H7 (cell line): Measurements from ENCODE around the gene STC2. TPM values are rescaled to one million over a fixed set of nuclear protein-coding genes. Genes with fewer than 3 reads are reported as not detected.

ENCODE experiments used
- DNase-seq: peaks from one replicate; pipeline ENCODE4 v3.0.0; 2012
- H3K27me3 ChIP-seq: 2 replicates; pipeline ENCODE4 v1.6.0; 2011; ENCODE audit warnings: mild to moderate bottlenecking, low read length; ENCODE audit not compliant: control insufficient read depth, insufficient read depth
- H3K36me3 ChIP-seq: replicated peaks from 2 replicates; pipeline ENCODE4 v1.5.1; 2011; ENCODE audit warnings: low read length; ENCODE audit not compliant: control insufficient read depth, insufficient read depth
- H3K4me3 ChIP-seq: 2 replicates; pipeline ENCODE4 v1.5.1; 2011; ENCODE audit warnings: low read depth, mild to moderate bottlenecking, control low read depth, low read length, moderate library complexity; ENCODE audit not compliant: insufficient read depth
- total RNA-seq: library from RNA; depleted of rRNA; stranded (reverse); fragments of >200 nt; shearing (Covaris generic); gene quantifications from 2 replicates; pipeline ENCODE4 v1.2.3, GENCODE V29; 2014

The STC2 gene
- total RNA-seq, 1 experiment from 2014 or later: 17.8 TPM

DNA sequence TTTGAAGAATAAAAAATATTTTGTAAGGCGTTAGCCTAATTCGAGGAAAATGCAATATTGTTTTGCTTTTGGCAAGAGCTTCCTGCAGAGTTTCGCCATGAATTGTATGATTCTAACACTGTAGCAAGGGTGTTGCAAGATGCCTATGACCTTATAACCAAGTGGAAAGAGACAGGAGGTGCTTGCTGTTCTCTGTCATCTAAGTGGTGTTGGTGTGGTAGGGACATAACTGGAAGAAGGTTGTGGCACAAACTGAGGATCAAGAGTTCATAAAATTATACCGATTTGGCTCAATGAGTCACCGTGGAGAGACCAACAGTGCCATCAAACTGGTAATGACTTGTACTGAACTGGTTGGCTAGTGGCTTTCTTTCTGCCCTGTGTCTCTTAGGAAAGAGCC lies 6.3 kb downstream of the STC2 start:
- Histone ChIP-seq H3K27me3 (peaks cover 4% of the 10 kb centered on the region; the same call in 1 of the 2 replicates), H3K36me3 (peaks cover 77% of the 10 kb centered on the region), H3K4me3 (no peak overlapping the region)
- no peak for DNase-seq

DNA sequence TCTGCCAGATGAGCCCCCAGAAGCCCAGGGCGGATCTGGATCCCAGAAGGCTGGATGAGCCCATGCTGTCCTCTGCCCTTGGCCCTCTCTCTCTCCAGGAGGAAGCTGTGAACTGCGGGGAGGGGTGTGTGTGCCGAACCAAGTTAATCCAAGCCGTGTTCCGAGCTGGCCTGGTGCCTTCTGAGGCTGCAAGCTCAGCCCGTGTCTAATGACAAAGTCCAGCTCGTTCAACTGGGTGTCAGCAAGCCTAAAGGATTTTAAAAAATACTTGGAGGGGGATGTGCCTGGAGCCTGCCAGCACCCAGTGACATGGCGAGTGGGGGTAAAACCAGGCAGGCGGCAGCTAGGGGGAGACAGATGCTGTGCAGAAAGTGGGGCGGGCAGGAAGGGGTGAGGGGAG lies 8.0 kb downstream of the STC2 start:
- H3K36me3 ChIP-seq: peaks cover 71% of the 10 kb centered on the region
- peak; percentile 65 for DNase-seq
- H3K27me3 ChIP-seq: no peaks in the 10 kb centered on the region; the same call in 1 of the 2 replicates
- H3K4me3 ChIP-seq: no peak overlapping the region

DNA sequence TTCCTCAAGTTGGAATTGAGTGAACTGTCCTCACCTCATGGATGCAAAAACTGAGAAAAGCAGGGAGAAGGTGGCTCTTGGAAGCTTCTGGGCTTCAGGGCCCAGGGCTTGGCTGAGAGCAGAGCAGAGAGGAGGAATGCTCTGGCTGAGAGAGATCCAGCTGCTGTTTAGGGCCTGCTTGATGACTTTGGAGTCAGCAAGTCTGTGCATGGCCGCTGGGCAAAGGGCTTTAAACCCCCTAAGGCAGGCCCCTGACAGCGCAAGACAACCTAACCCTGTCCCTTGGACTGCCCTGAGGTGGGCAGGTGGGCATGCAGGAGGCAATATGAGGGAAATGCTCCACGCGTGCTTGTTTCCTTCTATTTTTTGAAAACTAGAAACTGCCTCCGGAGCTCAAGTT lies 8.6 kb downstream of the STC2 start:
- Histone ChIP-seq H3K27me3 (no peaks in the 10 kb centered on the region), H3K36me3 (peaks cover 65% of the 10 kb centered on the region), H3K4me3 (no peak overlapping the region)
- DNase-seq: no peak

DNA sequence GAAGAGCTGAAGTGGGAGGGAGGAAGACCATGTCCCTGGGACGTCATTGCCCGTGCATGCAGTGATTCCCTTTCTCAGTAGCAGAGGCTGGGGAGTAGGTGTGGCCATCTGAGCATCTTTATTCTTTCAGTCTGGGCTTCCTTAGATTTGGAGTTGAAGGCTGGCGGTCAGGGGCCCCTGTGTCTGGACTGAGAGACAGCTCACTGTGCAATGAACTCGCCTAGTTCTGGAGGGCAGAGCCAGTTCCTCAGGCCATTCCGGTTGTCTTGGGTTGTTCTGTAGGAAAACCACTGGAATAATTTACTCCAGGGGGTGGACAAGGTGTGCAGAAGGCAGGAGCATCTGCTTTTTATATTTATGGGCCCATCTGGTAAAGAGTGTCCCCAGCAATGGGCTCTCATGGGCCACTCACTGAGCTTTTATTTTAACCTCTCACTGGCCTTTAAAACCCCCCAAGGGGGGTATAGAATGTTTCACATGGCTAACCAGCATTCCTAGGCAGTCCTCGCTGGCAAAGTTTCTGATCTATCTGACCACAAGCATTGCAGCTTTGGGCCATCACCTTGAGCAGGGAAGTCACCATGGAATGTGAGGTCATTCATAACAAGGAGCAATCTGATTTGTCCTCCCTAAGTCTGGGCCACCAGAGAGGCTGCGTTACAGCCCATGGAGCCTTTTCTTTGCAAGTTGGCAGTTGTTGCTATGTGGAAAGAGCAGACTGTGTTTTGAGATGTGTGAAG lies 9.2 kb downstream of the STC2 start:
- no peak overlapping the region for H3K4me3 ChIP-seq
- no peak for DNase-seq
- H3K36me3 ChIP-seq: peaks cover 59% of the 10 kb centered on the region
- no peaks in the 10 kb centered on the region for H3K27me3 ChIP-seq

DNA sequence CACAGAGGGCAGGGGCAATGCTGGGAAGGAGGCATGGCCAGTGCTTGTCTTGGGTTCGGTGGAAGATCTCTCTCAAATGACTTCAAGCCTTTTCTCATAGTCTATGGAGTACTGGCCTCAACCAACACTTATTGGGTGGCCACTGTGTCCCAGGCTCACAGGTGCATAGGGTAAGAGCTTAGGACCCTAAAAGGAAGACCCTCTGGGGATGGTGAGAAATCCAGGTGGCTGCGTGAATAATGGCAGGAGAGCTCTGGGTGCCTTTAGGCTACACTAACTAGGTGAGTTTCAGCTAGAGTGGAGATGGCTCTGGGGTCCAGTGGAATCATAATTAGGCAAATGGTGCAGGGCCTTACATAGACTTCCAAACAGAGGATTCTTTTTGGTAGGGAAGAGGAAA lies 9.9 kb downstream of the STC2 start:
- DNase-seq: no peak
- H3K36me3 ChIP-seq: peaks cover 53% of the 10 kb centered on the region
- no peaks in the 10 kb centered on the region for H3K27me3 ChIP-seq
- no peak overlapping the region for H3K4me3 ChIP-seq

DNA sequence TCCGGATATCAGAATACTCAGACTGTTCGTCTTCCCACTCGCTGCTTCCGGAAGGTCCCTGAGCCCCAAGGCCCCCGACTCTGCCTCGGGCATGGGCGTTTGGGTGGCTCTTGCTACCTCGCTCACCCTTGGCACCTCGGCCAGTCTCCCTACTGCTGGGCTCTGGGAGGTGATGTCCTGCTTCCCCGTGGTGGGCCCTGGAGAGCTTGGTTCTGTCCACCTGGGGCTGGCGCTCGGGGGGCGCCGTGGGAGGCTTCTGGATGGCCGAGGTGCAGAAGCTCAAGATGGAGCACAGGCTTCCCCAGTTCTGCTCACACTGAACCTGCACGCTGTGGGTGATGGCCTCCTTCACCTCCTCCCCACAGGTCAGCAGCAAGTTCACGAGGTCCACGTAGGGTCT lies 10.4 kb downstream of the STC2 start:
- Histone ChIP-seq H3K36me3 (peaks cover 48% of the 10 kb centered on the region), H3K4me3 (no peak overlapping the region), H3K27me3 (no peaks in the 10 kb centered on the region)
- DNase-seq: no peak

DNA sequence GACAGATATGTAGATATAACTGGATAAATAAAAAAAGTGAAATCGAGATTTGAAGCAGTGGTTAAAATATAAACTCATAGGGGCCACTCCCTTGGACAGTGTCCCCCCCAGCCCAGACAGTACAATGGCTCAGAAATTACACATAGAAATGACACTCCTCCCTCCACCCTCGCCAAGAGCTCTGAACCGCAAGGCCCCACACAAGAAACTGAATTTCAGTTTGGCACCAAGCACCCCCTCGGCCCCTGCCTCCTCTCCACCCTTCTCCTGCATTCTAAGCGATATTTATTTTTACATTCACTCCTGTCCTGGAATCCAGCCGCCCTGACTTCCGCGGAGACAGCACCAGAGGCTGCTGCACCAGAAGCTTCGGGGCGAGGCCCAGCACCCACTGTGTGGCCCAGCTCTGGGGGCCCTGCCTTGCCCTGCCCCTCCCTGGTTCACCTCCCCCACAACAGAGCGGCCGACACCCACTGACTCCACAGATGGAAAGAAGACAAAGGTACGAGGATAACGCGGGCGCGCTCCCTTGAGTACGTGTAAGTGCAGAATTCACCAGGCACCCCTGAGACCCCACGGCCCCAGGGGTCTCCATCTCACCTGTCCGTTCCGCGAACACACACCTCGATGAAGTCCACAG lies 11.0 kb downstream of the STC2 start:
- no peak for DNase-seq
- Histone ChIP-seq H3K36me3 (peaks cover 42% of the 10 kb centered on the region), H3K27me3 (no peaks in the 10 kb centered on the region), H3K4me3 (no peak overlapping the region)

DNA sequence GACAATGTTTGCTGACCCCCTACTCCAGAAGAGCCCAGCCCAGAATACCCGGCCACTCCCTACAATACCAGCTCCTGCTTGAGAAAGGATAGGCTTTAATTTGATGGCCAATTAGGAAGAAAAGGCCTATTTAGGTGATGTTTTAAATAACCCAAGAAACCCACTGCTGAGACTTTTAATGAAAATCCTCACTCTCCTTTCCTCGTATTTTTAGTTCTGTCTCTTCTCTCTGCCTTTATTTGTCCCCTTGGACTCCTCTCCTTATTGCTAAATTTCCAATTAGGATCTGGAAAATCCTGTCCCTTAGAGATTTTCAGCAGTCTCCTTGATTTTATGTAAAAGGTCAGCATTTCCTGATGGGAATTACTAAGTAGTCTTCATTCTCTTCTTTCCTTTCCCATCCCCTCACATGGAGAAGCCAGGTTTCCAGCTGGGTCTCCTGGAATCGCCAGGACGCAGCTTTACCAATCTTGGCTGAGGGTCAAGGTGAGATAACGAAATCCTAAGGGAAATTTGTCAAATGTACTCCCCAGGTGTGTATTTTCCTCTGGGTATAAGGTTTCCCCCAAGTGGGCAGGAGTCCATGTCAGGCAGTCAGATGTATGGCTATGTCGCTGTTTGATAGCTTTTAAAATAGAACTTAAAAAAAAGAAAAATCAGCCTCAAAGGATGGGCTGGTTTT lies 11.7 kb downstream of the STC2 start:
- Histone ChIP-seq H3K4me3 (no peak overlapping the region), H3K27me3 (no peaks in the 10 kb centered on the region), H3K36me3 (peaks cover 35% of the 10 kb centered on the region)
- no peak for DNase-seq

DNA sequence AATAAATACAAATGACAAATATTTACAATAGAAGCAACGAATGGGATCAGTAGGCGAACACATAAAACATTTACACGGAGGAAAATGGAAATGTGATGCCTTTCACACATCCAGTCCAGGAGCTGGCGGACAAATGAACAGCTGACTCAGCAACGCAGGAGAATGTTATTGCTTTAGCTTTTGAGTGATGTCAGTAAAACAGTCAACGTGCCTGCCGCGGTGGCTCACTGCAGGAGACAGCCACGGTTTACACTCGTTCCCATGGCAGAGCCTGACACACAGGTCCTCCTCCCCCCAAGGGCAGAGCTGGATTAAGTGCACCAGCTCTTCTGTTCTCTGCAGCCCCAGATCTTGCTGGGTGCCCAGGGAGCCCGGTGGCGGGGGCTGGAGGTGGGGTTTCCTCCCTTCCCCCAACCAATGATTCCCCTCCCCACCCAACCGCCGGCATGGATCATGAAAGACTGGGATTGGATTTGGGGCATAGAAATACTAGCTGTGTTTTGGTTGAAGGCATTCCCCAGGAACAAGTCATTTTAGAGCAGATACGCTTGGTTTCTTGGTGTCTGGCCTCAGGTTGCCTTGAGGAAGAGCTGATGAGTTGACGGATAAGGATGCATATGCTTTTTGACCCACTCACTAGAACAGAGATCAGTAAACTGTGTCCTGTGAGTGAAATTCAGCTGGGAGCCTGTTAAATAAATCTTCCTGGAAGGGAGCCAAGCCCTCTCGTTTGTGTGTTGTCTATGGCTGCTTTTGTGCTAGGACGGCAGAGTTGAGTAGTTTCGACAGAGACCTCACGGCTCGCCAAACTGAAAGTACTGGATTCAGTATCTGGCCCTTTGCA lies 12.5 kb downstream of the STC2 start:
- peak; percentile 71 for DNase-seq
- Histone ChIP-seq H3K27me3 (no peaks in the 10 kb centered on the region), H3K4me3 (no peak overlapping the region), H3K36me3 (peaks cover 28% of the 10 kb centered on the region)

DNA sequence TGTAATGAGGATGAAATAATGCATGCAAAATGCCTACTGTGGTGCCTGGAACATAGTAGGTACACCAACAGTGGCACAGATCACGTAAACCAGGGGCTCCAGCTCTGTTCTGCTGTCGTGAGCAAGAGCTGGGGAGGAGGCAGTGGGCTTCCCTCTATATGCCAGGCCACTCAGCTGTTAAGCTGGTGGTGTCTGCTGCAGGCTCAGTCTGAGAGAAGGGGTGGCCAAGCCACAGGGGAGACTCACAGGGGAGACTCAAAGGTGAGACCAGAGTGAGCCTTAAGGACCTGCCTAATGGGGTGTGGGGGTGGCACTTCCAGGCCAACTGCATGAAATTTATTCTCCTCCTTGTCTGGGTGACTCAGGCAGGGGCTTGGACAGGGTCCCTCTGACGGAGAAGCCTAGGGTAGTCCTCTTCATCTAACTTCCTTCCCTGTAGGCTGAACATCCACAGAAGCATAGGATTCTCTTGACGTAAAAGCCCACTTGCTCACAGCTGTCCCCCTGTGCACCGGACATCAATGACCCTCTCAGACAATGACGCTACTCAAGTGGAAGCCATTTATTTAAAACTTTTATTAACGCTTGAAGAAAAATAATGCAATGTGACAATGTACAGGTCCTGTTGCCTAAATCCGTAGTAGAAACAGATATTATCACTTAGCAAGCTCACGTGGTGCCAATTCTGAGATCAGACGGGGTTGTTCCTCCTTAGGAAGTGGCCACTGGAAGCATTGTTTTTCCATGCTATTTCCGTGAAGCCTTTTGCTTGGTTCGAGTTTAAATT lies 13.9 kb downstream of the STC2 start:
- H3K4me3 ChIP-seq: no peak overlapping the region
- DNase-seq: no peak
- H3K27me3 ChIP-seq: no peaks in the 10 kb centered on the region
- H3K36me3 ChIP-seq: peaks cover 18% of the 10 kb centered on the region

DNA sequence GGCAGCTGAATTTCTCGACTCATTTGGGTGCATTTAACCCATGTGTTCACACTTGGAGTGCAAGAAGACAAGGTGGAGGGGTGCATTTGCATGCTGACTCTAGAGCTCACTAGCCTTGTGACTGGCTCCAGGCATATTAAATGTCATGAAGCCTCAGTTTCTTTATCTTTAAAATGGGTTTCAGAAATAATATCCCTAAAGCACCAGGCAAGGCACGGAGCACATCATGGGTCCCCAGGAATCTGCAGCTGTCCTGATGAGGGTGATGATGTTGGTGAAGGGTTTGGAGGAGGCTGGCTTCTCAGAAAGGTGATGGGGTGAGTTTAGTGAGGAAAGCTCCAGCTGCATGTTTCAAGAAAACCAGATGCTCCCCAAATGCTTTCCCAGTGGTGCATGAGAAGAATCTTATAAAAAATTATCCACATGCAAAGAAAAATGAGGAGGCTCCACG lies 14.8 kb downstream of the STC2 start:
- no peak for DNase-seq

DNA sequence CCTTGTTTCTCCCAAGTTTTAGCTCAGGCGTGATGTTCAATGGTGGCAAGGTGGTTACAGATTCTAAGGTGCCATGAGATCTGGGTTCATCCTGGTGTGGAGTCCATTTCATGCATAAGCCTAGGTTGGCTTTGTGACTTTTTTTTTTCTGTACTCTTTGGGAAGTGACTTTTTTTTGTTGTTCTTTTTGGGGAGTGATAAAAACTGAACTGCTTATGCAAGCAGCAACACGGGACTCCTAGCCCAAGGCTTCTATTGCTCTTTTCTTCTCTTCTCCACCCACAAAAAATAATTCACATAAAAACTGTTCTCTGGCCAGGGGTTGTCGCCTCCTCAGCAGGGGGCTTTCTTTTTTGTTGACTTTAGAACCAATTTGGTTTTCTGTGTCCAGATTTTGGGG lies 15.4 kb downstream of the STC2 start:
- DNase-seq: no peak
- peaks cover 3% of the 10 kb centered on the region for H3K36me3 ChIP-seq
- no peak overlapping the region for H3K4me3 ChIP-seq
- H3K27me3 ChIP-seq: no peaks in the 10 kb centered on the region

More for the DNA sequence above, 14.8 kb downstream of the STC2 start:
- no peaks in the 10 kb centered on the region for H3K27me3 ChIP-seq
- H3K36me3 ChIP-seq: peaks cover 8% of the 10 kb centered on the region
- H3K4me3 ChIP-seq: no peak overlapping the region

DNA sequence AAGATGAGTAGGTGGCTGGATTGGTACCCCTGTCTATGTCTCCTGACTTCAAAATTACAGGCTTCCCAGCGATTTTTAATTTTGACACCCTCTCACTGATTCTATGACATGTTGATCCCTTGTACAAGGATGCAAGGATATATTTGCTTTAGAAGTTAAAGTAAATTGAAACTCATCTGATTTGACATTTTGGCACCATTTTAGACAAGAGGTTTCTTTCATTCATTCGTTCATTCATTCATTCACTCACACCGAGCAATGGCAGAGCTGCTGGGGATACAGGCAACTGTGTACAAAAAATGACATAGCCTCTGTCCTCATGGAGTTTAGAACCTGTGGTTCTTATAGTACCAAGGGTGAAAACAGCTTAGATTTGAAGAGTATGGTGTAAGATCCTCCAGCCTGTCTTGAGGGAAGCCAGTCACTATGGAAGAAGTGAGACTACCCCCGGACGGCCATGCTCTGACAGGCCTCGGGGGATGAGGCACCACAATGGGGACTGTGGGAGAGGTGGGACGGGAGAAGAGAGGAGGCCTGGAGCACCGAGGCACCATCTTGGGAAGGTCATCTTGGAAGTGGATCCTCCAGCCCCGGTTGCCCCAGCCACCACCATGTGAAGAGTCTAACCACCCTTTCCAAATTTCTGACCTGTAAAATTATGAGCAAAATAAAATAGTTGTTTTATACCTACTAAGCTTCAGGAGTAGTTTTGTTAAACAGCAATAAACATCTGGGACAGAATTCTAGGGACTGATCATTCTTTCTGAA lies 16.2 kb downstream of the STC2 start:
- Histone ChIP-seq H3K27me3 (no peaks in the 10 kb centered on the region), H3K36me3 (no peaks in the 10 kb centered on the region), H3K4me3 (no peak overlapping the region)
- DNase-seq: no peak
